KG1 (cell line): ENCODE data around the gene GINS2.

Source experiments
- DNase-seq: peaks from one replicate; lab custom pipeline; 2025; lab: John Stamatoyannopoulos, UW

The GINS2 gene

DNA sequence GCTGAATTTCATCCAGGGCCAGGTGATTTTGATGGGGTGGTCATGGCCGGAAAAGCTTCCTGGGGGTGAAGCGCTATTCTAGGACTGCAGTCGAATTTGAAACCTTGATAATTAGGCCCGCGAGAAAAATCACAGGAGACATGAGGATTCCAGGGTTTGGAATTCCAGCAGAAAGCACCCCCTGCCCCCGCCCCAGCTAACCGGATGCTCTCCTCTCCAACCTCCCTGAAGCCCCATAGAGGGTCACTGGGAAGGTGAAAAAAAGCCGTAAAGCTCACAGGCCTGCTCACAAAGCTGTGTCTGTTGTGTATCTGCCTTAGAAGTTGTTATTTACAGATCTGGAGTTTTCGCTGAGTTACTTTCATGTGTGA lies 1.2 kb upstream of the GINS2 start:
- DNase-seq, result no peak

DNA sequence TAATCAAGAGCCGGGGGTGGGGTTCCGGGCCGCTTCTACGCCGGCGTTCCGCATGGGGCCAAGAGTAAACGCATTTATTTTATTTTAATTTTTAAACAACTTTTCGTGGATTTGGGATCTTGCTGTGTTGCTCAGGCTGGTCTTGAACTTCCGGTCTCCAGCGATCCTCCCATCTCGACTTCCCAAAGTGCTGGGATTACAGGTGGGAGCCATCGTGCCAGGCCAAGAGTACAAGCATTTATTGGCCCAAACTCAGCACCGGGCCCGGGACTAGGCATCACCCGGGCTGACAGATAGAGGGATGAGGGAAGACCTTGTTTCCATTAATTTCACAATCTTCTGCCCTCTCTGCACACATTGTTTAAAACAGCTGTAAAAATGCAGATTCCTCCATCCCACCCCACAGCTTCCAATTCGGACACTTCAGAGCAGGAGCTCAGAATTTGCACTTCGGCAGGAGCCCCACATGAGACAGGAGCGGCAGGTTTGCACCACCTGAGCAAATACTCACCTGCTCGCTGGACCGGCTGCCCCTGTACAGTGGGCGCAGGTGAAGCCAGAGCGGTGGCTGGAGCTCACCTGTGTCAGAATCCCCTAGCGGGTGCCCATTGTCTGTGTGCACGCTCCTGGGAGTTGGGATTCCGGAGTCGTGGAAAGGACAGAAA lies 663 bp upstream of the GINS2 start:
- DNase-seq, result no peak

DNA sequence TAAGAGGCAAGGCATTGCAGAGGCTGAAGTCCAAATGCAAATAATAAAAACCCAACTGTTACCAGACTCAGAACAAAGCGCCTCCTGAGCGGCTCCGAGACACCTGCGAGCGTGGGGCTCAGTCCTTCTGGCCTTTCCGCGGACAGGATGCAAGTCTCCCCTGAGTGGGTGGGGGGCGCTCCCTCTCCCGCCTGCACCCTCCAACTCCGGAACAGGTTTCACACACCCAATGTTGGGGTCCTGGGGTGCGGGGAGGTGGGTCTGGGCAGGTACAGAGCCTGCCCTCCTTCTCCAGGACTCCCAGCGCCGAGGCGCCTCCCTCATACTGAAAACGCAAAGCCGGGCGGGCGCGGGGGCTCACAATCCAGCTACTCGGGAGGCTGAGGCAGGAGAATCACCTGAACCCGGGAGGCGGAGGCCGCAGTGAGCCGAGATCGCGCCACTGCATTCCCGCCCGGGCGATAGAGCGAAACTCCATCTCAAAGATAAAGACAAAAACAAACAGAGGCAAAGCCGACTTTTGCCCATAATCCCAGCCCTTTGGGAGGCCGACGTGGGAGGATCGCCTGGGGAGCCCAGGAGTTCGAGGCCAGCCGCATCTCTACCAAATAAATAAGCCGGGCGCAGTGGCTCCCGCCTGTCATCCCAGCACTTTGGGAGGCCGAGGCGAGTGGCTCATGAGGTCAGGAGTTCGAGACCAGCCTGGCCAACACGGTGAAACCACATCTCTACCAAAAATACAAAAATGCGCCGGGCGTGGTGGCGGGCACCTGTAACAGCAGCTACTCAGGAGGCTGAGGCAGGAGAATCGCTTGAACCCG lies 893 bp downstream of the GINS2 start:
- DNase-seq, result no peak

DNA sequence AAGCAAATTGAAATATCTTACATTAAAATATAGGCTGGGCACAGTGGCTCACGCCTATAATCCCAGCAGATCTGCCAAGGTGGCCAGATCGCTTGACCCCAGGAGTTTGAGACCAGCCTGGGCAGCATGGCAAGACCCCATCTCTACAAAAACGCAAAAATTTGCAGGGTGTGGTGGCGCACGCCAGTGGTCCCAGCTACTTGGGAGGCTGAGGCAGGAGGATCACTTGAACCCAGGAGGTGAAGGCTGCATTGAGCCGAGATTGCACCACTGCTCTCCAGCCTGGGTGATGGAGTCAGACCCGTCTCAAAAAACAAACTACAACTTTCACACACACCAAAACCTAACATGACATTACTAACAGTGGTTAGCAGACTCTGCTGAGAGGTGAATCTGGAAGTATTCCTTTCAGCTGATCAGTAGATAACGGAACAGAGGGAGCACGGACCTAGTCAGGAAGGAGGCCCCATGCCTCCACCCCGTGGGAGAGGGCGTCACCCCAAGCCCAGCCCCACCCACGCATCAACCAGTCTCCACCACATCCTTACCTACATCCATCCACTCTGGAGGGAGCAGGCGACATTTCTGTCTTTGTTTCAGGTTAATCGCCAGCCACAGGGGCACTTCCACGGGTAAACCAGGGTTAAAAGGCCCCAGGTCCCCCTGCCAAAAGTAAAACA lies 1.7 kb downstream of the GINS2 start:
- no peak for DNase-seq

DNA sequence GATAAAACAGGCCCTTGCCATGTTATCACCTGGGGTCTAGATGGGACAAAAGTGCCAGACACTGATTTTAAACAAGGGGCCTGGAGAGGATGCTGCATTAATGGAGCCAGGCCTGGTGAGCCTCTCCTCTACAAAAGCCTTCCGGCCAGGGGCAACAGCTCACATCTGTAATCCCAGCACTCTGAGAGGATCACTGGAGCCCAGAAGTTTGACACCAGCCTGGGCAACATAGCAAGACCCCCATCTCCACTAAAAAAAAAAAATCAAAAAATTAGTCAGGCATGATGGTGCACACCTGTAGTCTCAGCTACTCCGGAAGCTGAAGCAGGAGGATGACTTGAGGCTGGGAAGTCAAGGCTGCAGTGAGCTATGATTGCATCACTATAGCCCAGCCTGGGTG lies 3.5 kb downstream of the GINS2 start:
- no peak for DNase-seq

DNA sequence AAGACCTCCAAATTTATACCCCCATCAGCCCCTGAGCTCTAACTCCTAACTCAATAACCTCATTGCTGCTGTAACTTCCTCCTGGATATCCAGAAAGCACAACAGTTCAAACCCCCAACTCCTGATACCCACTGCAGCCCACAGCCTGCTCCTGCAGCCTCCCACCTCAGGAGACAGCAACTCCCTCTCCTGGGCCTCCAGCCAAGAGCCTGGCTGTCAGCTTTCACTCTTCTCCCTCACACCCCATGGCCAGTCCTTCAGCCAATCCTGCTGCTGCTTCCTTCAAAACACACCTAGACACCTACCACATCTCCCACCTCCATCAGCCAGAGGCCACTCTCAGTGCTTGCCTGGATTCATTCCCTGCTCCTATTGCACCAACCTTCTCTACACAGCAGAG lies 5.4 kb downstream of the GINS2 start:
- DNase-seq, result no peak

DNA sequence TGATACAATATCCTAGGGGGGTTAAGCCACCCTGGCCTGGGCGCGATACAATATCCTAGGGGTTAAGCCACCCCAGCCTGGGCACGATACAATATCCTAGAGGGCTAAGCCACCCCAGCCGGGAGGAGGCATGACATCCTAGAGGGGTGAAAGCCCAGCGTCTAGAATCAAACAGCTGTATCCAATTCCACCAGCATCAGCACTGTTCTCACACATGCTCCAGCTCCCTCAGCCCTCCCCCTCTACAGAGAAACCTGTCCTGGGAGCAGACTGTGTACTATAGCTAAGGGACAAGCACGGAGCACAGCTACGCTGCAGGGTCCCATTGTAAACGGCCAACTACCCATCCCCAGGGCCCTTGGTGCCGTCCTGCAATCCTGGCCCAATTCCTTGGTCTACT lies 6.2 kb downstream of the GINS2 start:
- DNase-seq, result no peak

DNA sequence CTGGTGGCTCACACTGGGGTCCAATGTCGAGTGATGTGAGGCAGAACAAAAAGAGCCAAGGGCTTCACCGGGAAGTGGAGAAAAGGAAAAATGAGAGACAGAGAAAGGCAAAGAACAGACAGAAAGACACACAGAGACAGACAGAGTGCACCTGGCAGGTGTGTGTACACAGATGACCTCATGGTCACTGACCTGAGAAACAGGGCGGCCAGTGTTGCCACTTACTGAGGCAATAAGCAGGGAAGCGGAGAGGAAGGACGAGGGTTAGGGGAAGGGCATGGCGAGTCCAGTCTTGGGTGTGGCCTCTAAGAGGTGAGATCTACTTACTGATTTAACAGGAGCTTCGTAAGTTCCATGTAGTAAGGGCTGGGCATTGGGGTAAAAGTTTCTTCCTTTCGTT lies 7.5 kb downstream of the GINS2 start:
- DNase-seq, result no peak

DNA sequence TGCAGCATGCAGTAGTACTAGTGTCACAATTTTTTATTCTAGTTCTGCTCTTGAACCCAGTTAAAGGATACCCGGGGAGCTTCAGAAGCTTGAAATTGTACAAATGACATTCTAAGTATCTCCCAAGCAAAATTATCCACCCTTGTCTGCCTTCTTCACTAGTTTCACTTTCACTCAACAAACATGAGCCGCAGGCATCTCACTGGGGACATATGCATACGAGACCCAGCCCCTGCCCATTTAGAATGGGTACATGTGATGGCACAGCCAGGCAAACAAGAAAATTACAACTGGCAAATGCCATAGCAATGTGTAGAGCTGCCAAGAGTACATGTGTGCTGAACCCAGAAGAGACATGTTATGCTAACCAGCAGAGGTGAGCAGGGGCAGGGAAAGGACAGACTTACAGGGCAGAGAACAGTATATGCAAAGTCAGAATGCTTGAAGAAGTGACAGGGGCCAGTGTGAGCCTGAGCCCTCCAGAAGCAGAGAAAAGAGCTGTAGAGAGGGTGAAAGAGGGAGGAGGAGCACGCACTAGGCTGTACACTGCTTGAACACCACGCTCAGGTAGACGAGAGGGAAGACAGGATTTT lies 8.3 kb downstream of the GINS2 start:
- no peak for DNase-seq

DNA sequence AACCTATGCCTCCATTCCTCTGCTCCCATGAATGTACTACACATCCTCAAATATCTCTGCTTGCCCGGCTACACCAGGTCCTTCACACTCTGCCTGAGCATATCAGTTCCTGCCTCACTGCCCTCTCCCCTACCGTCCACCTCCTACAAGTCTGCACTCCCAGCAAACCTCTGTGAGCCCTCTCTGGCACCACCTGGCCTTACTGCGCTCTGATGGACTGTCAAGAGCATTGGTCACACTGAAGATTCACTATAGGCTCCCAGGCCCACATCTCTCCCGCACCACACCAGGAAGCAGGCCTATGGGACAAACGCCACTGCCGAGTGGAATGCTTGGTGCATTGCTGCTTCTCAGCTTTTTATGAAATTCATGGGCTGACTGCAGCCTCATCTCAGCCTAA lies 8.9 kb downstream of the GINS2 start:
- no peak for DNase-seq

DNA sequence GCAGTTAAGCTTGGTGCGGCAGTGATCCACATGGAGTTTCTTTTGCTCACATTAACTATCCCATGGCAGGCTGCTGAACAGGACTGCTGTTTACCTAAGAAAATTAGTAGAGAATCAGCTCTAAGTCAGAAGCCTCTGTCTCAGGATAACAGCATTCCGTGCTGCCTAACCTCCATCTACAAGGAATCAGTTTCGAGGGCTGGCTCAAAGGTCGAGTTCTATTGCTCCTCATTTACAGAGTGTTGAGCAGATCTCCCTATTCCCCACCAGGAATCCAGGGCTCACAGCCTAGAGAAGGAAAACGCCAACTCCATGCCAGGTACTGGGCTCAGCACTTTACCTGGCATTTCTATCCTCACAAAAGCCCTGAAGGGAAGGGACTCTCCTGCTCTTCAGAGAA lies 9.9 kb downstream of the GINS2 start:
- no peak for DNase-seq

DNA sequence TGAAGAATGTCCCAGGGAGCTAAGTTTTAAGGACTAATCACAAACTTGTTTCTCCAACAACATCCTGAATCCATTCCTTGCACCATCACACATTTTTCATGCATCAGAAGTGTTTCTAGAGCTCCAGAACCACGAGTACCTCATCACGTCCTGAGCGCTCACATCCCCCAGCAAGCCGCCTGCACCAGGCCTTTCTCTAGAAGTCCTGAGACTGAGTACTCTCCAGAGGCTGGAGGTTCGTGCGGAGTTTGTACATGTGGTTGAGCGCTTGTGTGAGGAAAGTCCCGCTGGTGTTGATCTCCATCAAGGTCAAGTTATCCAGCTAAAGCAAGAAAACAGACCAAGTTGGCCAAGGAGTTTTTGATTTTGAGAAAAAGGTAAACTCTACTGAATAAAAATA lies 10.7 kb downstream of the GINS2 start:
- DNase-seq, result no peak

DNA sequence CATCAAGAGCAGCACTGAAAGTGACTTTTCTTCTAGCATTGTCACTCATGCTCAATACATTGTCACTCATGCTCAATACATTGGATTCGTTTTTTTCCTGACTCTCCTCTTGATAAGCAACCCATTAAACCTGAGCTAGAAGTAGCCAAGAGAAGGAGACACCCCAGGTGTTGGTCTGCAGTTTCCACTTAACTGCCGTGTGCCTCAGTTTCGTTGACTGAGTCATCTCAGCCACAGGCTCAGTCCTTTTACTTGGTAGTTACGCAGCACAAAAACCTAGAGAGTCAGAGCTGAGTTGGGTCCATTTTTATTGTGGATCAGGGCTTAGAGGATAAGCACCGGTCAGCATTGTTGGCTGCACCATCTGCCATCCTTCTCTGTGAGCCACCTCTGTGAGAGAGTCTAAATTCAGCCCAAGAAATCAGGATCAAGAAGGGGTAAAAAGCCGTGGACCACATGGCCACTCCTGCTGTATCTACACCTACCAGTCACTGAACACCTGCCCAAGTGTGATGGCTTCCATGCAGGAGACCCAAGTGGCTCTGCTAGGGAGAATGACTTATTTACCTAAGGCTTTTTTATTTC lies 11.3 kb downstream of the GINS2 start:
- no peak for DNase-seq

DNA sequence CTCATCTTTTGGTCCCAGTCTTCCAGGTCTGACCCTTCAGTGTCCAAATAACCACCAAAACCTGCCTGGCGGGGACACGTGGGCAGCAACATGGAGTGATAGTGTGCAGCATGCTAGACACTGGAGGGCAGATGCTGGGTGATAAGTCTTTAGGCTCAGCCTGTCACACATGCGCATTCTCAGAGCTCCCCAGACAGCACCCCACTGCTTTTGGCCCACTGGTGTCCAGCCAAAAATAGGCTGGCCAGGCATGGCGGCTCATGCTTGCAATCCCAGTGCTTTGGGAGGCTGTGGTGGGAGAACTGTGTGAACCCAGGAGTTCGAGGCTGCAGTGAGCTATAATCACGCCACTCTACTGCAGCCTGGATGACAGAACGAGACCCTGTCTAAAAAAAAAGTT lies 12.3 kb downstream of the GINS2 start:
- DNase-seq, result no peak

DNA sequence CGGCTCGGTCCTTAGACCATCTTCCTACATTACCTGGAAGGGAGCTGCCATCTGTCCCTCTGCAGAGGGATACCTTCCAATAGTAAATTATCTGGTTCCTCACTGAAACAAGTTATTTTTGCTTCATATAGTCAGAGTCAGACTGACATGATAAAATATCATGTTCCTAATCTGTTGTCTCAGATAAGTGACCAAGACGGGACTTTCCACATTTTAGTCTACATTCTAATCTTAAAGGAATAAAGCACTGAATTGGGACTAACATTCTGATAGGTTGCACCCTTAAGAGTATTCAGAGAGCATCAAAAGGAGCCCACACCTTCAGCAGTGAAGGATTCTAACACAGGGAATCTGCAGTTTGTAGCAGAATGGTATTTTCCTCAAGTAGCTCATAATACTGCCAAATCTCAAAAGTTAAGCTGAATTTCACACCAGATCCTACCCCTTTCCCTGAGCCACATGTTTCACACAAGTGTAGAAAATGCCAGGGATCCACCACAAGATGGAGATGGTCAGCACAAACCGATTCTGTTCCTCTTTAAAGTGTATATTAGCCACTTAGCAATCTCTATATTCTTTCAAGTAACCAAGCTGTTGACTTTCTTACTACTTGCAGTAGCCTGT lies 13.4 kb downstream of the GINS2 start:
- no peak for DNase-seq

DNA sequence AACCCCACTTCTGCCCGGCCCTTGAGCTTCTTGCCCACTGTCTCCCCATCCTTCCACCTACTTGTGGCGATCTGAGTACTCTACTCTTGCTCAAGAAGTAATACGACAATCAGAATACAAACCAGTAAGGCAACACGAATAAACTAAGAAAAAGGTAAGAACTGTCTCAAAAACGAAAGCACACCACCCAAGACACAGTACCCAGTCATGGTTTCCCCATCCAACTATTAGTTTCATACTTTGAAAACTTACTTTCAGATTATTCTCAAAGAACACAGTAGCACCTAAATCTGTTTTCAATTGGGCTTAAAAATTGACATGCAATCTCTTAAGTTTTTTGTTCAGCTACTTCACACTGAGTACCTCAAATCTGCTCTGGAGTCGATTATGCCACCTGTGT lies 13.9 kb downstream of the GINS2 start:
- no peak for DNase-seq

DNA sequence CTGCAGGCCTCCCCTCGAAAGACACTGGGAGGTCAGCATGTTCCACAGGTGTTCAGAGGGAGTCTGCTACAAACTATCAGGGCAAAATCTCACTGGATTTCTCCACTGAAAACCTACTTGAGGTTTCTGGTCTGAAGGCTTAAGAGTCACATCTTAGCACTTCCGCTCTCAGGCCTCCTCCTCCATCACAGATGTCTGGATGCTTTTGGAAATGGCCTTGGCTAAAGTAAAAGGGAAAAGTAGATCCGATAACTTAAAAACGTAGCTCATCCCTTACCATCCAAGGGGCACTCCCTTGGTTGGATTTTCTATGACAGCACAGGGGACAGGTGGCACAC lies 14.4 kb downstream of the GINS2 start:
- DNase-seq, result no peak

DNA sequence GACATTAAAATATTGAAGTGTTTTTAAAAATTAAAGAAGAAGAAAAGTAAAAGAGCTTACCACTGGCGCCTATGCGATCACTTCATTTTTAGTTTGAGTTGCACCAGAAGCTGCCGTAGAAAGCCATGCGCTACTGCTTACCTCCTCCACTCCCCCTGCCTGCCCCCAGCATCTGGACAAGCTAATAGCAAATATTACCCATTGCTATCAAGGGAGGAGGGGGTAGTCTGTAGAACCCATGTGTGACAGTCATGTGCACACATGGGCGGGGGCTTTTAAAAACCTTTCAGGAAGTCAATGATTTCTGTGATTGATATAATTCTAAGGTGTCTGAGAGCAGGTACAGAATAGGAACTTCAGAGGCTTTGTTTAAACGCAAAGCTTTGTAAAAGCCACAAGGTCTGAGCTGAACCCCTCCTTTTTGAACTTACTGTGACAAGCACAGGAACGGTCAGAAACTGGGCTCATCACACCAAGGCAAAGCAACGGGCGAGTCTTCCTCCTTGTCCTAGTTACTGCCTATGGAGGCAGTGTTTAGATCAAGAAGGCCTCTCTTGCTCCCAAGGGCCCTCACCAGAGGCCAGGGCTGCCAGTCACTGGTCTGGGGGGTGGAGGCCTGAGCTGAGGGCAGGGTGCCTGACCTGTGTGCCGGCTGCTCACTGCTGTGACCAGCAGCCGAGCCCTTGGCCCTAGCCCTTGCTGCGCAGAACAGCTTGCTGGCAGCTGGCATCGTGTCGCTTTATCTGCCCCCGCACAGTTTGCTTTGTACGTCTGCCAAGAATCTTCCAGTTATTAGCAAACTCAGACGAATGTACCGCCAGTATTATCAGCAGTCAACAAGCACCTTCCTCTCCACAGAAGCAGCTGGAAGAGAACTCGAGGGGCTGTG lies 15.0 kb downstream of the GINS2 start:
- no peak for DNase-seq

DNA sequence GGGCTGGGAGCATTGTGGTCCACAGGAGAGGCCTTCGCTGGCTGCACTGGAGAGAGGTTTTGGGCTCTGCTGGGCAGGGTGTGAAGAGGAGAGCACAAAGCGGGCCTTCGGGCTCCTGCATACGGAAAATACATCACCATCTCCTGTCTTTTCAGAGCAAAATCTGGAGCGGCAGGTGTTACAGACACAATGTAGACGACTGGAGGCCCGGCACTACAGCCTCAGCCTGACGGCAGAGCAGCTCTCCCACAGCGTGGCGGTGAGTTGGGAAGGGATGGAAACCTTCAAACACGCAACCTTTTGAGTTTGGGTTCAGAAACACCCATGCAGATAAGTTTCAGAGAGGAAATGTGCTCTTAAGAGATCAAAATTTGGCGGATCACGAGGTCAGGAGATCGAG lies 17.9 kb downstream of the GINS2 start:
- no peak for DNase-seq

DNA sequence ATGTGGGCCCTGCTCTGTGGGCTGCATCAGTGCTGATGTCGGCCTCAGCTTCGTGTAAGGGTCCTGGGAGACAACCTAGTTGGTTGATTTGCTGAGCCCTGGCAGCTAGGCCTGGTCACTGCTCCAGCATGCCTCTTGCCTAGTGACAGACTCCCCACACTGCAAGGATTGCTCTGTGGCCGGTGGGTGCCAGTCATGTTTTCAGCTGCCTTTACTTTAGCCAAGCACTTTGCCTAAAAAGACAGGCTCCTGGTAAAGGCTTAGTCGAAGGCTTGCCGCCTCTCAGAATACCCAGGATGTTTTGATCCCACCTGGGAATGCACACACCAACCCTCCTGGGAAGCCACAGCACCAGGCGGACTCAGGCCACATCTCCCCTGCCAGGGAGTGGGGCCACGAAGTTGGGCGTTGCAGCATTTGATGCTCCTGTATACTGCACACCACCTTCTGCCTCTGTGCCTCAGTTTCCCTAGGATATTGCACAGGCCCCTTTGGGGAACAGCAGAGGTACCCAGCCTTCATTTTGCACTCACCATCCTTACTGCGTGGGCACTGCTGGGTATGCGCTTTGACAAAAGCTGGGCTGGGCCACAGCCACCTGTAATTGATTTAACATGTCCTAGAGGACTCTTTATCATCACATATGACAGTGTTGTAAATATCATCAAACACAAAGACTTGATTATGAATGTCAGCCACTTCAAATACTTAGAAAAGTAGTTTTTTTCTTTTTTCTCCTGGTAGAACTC lies 19.9 kb downstream of the GINS2 start:
- no peak for DNase-seq
